SK-N-SH treated with all-trans-retinoic acid at 6 μM for 48 hours (cell line): ENCODE data around the gene FRMPD2.

ENCODE experiments used
- ATAC-seq: fragments of 200-7000 bp; cut with Tn5 transposase; 3 replicates; pipeline ENCODE4 v1.9.1; 2020; ENCODE audit warnings: mild to moderate bottlenecking, moderate library complexity
- ARNTL ChIP-seq: fragments of 450-650 bp; formaldehyde crosslinking; IDR thresholded peaks from 2 replicates; pipeline ENCODE4 v1.5.0; 2020; ENCODE audit warnings: low read depth, mild to moderate bottlenecking, moderate library complexity, borderline replicate concordance
- BACH2 ChIP-seq: fragments of 250-450 bp; sonication (Bioruptor Pico); IDR thresholded peaks from 2 replicates; pipeline ENCODE4 v1.9.0; 2021; ENCODE audit warnings: mild to moderate bottlenecking, borderline replicate concordance
- CREB5 ChIP-seq: fragments of 250-450 bp; sonication (Bioruptor Pico); IDR thresholded peaks from 2 replicates; pipeline ENCODE4 v1.5.1; 2020; ENCODE audit warnings: low read depth, mild to moderate bottlenecking, moderate library complexity
- ESRRG ChIP-seq: fragments of 250-450 bp; sonication (Bioruptor Pico); IDR thresholded peaks from 2 replicates; pipeline ENCODE4 v1.6.1; 2021; ENCODE audit warnings: mild to moderate bottlenecking
- GLIS3 ChIP-seq: fragments of 250-450 bp; sonication (Bioruptor Pico); IDR thresholded peaks from 2 replicates; pipeline ENCODE4 v1.5.0; 2020; ENCODE audit warnings: mild to moderate bottlenecking, moderate library complexity
- ISL1 ChIP-seq: fragments of 250-450 bp; sonication (Bioruptor Pico); IDR thresholded peaks from 2 replicates; pipeline ENCODE4 v2.1.2; 2022; ENCODE audit warnings: mild to moderate bottlenecking, moderate library complexity
- OSR1 ChIP-seq: fragments of 250-450 bp; sonication (Bioruptor Pico); IDR thresholded peaks from 2 replicates; pipeline ENCODE4 v1.8.0; 2022; ENCODE audit warnings: moderate library complexity, mild to moderate bottlenecking, inconsistent platforms
- PATZ1 ChIP-seq: fragments of 250-450 bp; sonication (Bioruptor Pico); IDR thresholded peaks from 2 replicates; pipeline ENCODE4 v1.8.0; 2020; ENCODE audit warnings: mild to moderate bottlenecking, moderate library complexity, borderline replicate concordance
- POU6F1 ChIP-seq: fragments of 250-450 bp; sonication (Bioruptor Pico); IDR thresholded peaks from 2 replicates; pipeline ENCODE4 v1.8.0; 2021; ENCODE audit warnings: low read depth, mild to moderate bottlenecking, moderate library complexity, borderline replicate concordance
- PPARA ChIP-seq: fragments of 250-450 bp; sonication (Bioruptor Pico); IDR thresholded peaks from 2 replicates; pipeline ENCODE4 v1.5.0; 2020; ENCODE audit warnings: mild to moderate bottlenecking, borderline replicate concordance
- RARB ChIP-seq: fragments of 250-450 bp; sonication (Bioruptor Pico); IDR thresholded peaks from 2 replicates; pipeline ENCODE4 v1.8.0; 2021; ENCODE audit warnings: mild to moderate bottlenecking, moderate library complexity
- SNAI2 ChIP-seq: fragments of 250-450 bp; sonication (Bioruptor Pico); IDR thresholded peaks from 2 replicates; pipeline ENCODE4 v1.5.0; 2020; ENCODE audit warnings: mild to moderate bottlenecking, moderate library complexity
- TCF4 ChIP-seq: fragments of 250-450 bp; sonication (Bioruptor Pico); IDR thresholded peaks from 2 replicates; pipeline ENCODE4 v1.8.0; 2021; ENCODE audit warnings: mild to moderate bottlenecking, moderate library complexity, borderline replicate concordance
- ZC3H10 ChIP-seq: fragments of 250-450 bp; sonication (Bioruptor Pico); IDR thresholded peaks from 2 replicates; pipeline ENCODE4 v1.5.1; 2021; ENCODE audit warnings: mild to moderate bottlenecking, moderate library complexity
- ZFP3 ChIP-seq: fragments of 250-450 bp; sonication (Bioruptor Pico); IDR thresholded peaks from 2 replicates; pipeline ENCODE4 v1.5.0; 2020; ENCODE audit warnings: mild to moderate bottlenecking, moderate library complexity
- ZFP30 ChIP-seq: fragments of 450-650 bp; formaldehyde crosslinking; IDR thresholded peaks from 2 replicates; pipeline ENCODE4 v1.5.0; 2022; ENCODE audit warnings: mild to moderate bottlenecking, moderate library complexity
- ZNF8 ChIP-seq: fragments of 450-650 bp; formaldehyde crosslinking; IDR thresholded peaks from 2 replicates; pipeline ENCODE4 v1.5.0; 2020; ENCODE audit warnings: mild to moderate bottlenecking, moderate library complexity
- TF ChIP-seq, protein P1 (sequence below): fragments of 250-450 bp; sonication (Bioruptor Pico); IDR thresholded peaks from 2 replicates; pipeline ENCODE4 v1.5.1; 2021; ENCODE audit warnings: mild to moderate bottlenecking, moderate library complexity
- TF ChIP-seq, protein P2 (sequence below): fragments of 250-450 bp; sonication (Bioruptor Pico); IDR thresholded peaks from 2 replicates; pipeline ENCODE4 v1.5.0; 2020; ENCODE audit warnings: mild to moderate bottlenecking, moderate library complexity

FRMPD2 gene

DNA sequence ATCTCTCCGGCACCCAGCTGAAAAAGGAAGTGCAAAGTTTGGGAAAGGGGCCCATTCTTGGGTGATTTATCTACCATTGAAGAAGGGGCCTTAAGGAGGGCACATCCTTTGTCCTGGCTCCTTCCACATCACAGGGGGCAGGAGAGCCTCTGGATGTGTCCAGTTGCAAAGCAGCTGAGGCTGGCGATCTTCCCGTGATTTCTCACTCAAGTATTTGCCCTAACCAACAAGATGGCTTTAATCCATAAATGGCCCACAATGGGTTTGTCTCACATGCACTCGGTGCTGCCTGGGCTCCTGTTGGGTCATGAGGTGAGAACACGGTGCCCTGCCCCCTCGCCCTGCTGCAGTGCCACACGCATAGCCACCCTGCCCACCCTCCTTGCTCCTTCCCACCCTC is 14.2 kb upstream of the FRMPD2 start (continued):
- TF ChIP-seq PATZ1 (CRISPR knock-in tag) (no peak), ESRRG (no peak), RARB (CRISPR knock-in tag) (no peak), OSR1 (CRISPR knock-in tag) (no peak), ISL1 (CRISPR knock-in tag) (no peak), BACH2 (CRISPR knock-in tag) (no peak), TCF4 (CRISPR knock-in tag) (no peak), SNAI2 (CRISPR knock-in tag) (no peak), ZNF8 (CRISPR knock-in tag) (no peak), PPARA (CRISPR knock-in tag) (no peak), CREB5 (CRISPR knock-in tag) (no peak), ZC3H10 (CRISPR knock-in tag) (no peak), ZFP3 (no peak), ARNTL (CRISPR knock-in tag) (no peak)
- TF ChIP-seq, protein P1, sequence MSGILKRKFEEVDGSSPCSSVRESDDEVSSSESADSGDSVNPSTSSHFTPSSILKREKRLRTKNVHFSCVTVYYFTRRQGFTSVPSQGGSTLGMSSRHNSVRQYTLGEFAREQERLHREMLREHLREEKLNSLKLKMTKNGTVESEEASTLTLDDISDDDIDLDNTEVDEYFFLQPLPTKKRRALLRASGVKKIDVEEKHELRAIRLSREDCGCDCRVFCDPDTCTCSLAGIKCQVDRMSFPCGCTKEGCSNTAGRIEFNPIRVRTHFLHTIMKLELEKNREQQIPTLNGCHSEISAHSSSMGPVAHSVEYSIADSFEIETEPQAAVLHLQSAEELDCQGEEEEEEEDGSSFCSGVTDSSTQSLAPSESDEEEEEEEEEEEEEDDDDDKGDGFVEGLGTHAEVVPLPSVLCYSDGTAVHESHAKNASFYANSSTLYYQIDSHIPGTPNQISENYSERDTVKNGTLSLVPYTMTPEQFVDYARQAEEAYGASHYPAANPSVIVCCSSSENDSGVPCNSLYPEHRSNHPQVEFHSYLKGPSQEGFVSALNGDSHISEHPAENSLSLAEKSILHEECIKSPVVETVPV (CRISPR knock-in tag): no peak

- TF ChIP-seq SNAI2 (CRISPR knock-in tag): no peak
- TF ChIP-seq, protein P2, sequence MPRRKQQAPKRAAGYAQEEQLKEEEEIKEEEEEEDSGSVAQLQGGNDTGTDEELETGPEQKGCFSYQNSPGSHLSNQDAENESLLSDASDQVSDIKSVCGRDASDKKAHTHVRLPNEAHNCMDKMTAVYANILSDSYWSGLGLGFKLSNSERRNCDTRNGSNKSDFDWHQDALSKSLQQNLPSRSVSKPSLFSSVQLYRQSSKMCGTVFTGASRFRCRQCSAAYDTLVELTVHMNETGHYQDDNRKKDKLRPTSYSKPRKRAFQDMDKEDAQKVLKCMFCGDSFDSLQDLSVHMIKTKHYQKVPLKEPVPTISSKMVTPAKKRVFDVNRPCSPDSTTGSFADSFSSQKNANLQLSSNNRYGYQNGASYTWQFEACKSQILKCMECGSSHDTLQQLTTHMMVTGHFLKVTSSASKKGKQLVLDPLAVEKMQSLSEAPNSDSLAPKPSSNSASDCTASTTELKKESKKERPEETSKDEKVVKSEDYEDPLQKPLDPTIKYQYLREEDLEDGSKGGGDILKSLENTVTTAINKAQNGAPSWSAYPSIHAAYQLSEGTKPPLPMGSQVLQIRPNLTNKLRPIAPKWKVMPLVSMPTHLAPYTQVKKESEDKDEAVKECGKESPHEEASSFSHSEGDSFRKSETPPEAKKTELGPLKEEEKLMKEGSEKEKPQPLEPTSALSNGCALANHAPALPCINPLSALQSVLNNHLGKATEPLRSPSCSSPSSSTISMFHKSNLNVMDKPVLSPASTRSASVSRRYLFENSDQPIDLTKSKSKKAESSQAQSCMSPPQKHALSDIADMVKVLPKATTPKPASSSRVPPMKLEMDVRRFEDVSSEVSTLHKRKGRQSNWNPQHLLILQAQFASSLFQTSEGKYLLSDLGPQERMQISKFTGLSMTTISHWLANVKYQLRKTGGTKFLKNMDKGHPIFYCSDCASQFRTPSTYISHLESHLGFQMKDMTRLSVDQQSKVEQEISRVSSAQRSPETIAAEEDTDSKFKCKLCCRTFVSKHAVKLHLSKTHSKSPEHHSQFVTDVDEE (CRISPR knock-in tag): no peak
- no peak for TF ChIP-seq ISL1 (CRISPR knock-in tag)
- TF ChIP-seq ZFP30 (CRISPR knock-in tag): no peak
- no peak for TF ChIP-seq PATZ1 (CRISPR knock-in tag)
- TF ChIP-seq ARNTL (CRISPR knock-in tag): no peak
- TF ChIP-seq GLIS3 (CRISPR knock-in tag): no peak
- no peak for TF ChIP-seq POU6F1 (CRISPR knock-in tag)
- no peak for TF ChIP-seq ZFP3
- TF ChIP-seq OSR1 (CRISPR knock-in tag): no peak
- TF ChIP-seq CREB5 (CRISPR knock-in tag): no peak
- no peak for TF ChIP-seq TCF4 (CRISPR knock-in tag)
- no peak for TF ChIP-seq ZC3H10 (CRISPR knock-in tag)
- no peak; the same call in 2 of the 3 replicates for ATAC-seq
Measured at GRCh38 chr10:48287417-48288391, 13.2 kb upstream of the FRMPD2 start.
